Activated CD8-positive, alpha-beta memory T cell treated with anti-CD3 and anti-CD28 coated beads for 1 hour (primary cell): ENCODE measurements around the gene INO80C.
"Not testable (repeated sequence)": the region's sequence is repeated elsewhere in the genome, so short reads cannot be mapped to it uniquely, and the experiment has no call there.

Source experiments
- DNase-seq, 2 donors: peaks; one replicate each; pipeline ENCODE4 v3.0.0-alpha.2; 2020; ENCODE audit warnings: low read depth in 1 of 2; ENCODE audit errors: extremely low read depth in 1 of 2

The INO80C gene

DNA sequence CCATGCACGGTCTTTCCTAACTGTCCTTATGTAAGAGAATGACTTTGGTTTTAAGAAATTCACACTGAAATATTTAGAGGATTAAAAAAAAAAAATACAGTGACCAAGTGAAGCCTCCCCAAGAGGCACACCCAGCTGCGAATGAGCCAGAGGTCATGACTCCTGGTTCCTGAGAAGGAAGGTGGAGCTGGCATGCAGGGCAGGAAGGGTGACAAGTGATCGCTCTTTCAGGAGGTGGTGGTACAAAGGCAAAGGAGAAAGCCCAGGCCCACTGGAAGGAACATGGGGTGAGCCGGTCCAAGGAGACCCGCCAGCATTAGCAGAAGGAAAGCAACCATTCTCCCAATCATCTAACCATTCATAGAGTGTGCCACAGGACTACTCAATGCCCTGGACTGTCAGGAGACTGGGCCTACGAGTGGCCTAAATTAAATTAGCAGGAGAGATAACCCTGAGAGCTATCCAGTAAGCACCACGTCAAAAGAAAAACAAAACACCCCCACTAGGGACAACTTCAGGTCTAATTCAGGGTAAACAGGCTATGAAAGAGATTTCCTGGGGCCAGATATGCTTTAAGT lies 7.8 kb downstream of the INO80C start:
- DNase-seq: no peak

DNA sequence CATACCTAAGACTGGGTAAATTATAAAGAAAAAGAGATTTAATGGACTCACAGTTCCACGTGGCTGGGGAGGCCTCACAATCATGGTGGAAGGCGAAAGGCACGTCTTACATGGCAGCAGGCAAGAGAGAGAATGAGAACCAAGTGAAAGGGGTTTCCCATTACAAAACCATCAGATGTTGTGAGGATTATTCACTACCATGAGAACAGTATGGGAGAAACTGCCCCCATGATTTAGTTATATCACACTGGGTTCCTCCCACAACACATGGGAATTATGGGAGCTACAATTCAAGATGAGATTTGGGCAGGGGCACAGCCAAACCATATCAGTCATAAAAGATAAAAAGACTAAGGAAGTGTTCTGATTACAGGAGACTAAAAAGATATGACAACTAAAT lies 8.5 kb downstream of the INO80C start:
- not testable (repeated sequence) for DNase-seq

DNA sequence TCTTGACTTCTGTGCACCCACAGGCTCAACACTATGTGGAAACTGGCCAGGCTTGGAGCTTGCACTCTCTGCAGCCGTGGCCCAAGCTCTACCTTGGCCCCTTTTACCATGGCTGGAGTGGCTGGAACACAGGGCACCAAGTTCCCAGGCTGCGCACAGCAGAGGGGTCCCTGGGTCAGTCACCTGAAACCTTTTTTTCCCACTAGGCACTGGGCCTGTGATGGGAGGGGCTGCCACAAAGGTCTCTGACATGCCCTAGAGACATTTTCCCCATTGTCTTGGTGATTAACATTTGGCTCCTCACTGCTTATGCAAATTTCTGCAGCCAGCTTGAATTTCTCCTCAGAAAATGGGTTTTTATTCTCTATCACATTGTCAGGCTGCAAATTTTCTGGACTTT lies 9.4 kb downstream of the INO80C start:
- DNase-seq: not testable (repeated sequence)

DNA sequence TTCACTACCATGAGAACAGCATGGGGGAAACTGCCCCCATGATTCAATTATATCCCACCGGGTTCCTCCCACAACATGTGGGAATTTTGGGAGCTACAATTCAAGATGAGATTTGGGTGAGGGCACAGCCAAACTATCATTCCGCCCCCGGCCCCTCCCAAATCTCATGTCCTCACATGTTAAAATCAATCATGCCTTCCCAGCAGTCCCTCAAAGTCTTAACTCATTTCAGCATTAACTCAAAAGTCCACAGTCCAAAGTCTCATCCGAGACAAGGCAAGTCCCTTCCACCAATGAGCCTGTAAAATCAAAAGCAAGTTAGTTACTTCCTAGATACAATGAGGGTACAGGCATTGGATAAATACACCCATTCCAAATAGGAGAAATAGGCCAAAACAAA lies 10.2 kb downstream of the INO80C start:
- not testable (repeated sequence) for DNase-seq

DNA sequence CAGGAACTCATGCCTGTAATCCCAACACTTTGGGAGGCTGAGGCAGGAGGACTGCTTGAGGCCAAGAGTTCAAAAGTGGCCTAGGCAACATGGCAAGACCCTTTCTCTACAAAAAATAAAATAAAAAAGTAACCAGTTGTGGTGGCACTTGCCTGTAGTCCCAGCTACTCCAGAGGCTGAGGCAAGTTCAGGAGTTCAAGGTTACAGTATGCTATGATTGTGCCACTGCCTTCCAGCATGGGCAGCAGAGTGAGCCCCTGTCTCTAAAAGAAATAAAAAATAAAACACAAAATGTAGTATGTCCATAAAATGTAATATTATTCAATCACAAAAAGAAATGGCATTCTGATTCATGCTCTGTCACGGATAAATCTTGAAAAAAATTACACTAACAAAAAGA lies 11.9 kb downstream of the INO80C start:
- no peak for DNase-seq

DNA sequence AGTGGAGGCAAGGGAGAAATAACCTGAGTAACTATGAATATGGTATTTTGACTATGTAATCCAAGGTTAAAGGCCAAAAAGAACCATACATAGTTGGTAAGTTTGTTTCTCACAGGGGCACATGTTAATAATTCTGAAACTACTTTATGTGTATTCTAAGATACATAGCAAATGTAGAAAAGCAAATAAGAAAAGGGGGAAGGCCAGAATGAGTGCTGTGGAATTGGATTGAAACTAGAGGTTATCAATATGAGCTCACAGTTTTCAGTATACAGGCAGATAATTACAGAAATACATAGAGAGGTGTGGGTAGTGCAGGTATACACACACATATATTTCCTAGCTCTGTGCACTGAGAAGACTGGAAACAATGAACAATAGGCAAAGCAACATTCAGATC lies 13.7 kb downstream of the INO80C start:
- no peak for DNase-seq

DNA sequence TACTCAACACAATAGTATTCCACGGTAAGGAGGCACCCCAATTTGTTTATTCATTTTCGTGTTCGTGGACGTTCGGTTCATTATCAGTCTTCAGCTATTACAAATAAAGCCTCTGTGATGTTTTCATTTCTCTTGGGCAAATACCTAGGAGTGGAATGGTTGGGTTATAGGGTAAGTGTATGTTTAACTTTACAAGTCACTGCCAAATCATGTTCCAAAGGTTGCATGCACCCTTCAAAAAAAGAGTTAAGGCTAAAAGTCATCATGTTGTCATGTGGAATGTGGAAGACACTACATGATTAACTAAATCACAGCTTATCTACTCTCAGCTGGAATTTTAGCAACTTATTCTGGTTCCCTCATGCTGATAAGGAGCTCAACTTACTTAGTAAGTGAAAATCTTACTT lies 15.8 kb downstream of the INO80C start:
- DNase-seq: no peak

DNA sequence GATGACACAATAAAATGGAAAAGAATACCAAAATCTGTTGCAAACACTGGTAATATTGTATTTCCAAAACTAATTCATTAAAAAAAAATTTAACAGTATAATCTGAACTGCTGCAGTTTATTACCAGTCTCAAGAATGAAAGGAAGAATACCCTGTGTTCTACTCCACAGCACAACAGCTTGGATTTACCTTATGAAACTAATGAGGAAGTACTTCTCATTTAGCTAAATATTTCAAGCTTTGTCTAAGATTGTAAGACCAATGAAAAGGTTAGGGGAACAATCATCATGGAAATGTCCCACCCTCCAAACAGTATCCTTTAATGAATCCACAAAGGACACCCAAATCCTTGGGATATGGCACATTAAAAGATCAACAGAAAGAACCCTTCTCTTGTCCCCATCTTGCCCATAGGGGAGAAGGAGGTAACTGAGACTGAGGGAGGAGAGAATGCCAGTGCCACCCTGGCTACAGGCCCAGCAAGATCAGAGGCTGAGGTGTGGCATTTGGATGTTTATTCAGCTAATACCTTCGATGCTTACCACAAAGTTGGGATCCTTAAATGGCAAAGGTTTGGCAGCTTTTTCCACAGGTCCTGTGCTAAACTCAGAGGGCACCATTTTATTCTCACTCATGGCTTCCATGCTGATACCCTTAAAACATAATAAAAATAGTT lies 17.7 kb downstream of the INO80C start:
- DNase-seq: no peak

DNA sequence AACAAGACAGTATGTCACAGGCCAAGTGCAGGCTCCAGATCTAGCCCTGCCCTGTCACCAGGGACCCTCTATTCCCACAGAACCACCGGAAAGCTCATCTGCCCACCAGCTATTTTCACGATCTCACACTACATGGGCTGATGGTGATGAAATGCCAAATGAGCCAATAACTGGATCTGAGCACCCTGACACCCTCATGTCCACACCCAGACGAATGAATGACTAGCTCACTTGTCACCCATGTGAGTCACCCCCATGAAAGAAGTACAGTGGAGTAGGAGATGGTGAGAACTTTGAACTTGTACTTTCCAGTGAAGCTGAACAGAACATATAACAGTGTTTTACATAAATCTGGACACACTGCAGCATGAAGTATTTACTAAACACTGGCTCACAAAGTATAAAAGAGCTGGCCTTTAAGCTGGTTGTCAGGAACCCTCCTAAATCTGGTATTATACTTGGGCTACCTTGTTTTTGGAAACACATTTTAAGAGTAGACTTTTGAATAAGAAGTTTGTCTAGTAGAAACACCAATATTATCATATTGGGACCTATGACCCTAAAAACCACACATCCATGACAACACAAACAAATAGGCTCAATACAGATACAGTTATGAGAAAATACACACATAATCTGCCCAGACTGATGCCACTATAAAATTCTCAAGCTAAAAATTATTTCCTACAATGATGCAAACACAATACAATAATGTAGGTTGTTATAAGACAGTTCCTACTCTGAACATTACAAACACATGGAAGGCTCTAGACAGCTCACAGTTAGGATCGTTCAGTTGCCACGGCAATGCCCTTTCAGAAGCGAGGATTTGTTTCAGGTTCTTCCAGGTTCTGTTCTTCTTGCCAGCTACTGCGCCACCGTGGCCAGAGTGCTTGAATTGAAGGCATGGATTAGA lies 19.0 kb downstream of the INO80C start:
- no peak for DNase-seq

DNA sequence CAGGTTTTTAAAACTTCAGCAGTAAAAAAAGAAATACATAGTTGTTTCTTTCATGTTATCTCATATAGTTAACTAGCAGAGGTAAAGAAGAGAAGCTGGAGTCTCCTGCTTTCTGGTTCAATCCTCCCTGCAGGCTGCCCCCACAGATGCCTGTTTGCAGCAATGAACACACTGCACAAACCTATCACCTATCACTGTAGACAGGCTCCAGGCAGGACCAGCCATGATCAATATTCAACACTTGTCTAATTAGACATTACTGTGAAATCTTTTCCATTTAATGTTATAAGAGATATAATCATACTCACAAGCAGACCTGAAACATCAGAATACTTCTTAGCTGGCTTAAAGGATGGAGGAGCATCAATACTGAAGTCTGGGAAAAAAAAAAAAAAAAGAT lies 19.8 kb downstream of the INO80C start:
- no peak for DNase-seq

DNA sequence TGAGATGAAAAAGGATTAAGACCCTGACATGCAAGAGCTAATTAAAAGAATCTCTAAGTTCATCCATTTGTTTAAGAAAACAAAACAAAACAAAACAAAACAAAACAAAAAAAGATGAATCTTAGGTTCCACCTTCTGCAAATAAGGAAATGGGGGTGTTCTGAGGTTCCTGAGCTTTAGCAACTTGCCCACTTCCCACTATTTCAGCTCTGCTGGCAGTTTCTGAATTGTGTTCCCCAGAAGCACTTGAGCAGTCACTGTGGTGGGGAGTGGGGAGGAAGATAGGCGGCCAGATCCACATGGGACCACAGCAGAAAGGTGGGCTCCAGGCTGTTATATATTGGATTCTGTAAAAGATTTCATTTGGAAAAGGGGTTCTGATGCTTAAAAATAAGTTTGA lies 20.3 kb downstream of the INO80C start:
- DNase-seq: no peak

DNA sequence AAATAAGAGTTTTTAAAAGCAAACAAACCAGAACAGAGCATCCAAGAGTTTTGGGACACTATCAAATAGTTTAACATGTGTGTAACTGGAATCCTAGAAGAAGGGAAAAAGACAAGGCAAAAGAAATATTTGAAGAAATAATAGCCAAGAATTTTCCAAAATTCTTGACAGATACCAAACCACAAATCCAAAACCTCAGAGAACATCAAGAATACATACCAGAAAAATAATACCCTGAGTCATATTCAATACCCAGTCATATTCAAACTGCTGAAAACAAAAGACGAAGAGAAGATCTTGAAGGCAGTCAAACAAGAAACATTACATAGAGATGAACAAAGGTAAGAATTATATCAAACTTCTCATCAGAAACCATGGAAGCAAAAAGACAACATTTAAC lies 22.9 kb downstream of the INO80C start:
- no peak for DNase-seq

DNA sequence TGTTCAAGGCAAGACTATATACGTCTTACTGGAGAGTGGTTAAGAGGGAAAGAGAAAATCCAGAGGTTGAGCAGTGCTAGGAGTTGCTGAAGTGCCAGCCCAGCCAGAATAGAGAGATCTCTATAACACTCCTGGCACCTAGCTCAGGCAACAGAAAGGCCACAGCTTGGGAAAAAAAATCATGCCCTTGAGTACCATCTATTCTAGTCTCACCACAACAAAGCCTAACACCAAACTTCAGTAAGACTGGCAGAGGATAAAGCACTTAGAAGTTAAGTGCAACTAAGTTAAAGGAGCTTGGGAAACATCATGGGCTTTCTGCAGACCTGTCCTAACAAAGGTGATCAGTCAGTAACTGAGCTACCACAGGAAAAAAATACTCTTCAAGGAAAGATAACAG lies 24.2 kb downstream of the INO80C start:
- no peak for DNase-seq

DNA sequence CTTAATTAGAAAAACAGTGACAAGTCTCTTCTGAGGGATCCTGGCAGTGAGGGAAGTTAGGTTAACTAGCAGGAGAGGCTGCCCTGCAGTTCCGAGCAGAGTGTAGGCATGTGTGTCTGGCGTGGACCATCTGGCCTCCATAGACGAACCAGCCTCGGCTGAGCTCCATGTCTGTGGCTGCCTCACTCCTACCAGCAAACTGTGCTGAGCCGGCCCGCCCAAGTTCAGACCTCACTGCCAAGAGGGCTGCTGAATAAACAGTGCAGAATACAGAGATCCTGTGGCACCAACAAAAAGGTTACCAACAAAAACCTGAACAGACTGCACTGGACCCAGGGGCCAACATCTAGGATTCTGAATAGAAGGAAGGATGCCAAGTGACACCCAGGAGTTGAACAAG lies 27.3 kb downstream of the INO80C start:
- DNase-seq: no peak

DNA sequence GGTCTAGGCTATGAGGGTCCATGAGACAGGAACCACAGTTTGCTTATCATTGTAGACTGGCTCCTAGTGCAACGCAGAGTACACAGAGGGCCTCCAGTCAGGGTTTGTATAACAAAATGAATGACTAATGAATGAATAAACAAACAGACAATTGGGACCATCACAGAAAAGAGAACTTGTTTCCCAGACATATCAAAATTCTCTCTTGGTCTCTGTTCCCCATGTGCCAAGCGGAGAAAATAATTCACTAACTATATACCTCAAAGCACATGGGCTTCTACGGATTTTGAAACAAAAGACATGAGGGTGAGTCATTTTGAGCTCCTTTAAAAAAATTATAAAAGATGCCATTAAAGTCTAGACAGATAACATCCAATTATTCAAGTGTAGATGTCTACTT lies 28.0 kb downstream of the INO80C start:
- no peak for DNase-seq

DNA sequence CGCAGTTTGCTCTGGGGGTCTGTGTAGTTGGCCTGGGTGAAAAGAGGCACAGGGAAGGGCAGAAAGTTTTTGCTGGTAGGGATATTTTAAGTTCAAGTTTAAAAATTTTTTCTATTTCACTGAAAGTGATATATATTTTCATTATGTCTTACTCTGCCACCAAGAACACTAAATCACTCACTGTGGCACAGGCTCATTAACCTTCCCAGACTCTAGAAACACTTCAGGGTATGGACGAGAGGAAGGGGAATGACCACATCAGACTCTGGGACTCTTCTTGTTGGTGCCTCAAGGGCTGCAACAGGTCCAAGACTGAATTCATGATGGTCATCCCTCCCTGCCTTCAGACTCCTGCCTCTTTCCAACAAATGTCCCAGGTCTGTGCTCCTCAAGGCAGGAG lies 29.0 kb downstream of the INO80C start:
- DNase-seq: no peak

DNA sequence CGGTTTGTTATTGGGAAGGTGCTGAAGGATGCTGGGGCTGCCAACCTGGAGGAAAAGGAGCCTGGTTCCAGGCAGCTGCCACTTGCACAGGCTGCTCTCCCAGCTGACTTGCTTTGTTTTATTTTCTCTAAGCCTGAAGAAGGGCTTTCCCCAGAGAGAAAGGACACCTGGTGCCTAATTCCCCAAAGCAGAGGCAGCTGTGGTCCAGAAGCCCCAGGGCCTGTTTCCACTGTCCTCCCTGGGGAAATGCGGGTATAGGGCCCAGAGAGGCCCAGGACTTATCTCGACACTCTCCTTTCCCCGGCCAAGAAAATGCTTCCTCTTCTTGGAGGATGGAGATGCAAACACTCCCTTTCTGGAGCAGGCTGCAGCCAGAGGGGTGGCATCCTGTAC lies 30.1 kb downstream of the INO80C start:
- no peak for DNase-seq

DNA sequence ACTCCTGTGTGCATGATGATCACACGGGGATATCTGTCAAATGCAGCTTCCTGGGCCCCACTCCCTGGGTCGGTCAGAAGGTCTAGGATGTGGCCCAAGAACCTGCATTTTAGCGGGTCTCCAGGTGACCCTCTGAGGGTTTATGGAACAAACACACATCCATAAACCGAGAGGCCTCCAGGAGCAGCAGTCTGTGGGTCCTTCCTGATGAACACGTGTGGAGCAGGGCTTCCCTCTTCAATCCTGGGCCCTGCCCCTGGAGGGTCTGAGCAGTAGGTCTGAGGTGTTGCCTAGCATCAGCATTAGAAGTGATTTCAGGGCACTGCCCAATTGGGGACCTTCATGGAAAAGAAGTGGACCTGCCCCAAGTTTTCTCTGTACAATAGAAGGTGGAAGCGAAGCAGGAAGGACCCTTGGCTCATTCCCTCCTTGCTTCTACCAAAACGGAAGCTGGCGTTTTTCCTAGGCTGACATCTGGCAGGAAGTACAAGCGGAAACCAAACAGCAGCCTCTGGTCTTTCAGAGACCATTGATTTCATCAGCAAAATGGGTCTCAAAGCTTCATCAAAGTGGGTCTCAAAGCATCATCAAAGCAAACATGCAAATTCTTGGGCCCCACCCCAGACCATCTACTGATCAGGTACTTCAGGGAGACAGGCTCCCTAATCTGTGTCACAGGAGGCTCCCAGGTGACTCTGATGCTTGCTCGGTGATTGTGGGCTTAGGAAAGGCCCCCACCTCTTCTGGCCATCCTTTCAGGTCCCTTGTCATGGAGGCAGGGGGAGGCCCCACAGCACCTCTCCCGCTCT lies 30.7 kb downstream of the INO80C start:
- DNase-seq: no peak

DNA sequence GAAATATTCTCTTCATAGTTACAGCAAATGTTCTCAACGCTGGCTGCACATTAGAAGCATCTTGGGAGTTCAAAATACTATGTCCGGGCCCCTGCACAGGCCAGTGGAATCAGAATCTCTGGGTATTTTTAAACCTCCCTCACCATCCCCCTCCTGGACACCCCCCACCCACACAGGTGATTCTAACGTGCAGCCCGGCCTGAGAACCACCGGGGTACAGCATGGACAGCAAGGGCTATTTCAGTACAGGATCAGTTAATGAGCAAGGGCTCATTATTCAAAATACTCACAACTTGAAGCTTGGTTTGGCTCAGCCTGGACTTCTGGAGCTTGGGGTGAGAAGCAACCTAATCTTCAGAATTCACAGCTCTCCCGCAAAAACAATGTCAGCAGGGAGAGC lies 31.4 kb downstream of the INO80C start:
- no peak for DNase-seq

DNA sequence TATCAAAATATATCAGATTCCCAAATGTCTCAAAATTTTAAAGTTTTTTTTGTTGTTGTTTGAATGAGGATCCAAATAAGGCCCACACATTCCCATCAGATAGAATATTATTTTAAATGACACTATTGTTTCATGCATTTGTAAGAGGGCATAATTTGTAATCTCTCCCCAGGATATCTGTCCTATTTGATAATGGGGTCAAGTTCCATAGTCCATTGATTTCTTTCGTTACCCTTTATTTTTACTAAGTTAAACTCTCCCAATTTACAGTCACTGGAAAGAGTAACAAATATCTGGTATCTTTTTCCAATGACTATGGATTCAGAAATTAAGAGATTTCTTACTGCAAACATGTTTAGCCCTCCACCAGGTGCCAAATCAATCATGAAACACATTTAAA lies 32.4 kb downstream of the INO80C start:
- no peak for DNase-seq

DNA sequence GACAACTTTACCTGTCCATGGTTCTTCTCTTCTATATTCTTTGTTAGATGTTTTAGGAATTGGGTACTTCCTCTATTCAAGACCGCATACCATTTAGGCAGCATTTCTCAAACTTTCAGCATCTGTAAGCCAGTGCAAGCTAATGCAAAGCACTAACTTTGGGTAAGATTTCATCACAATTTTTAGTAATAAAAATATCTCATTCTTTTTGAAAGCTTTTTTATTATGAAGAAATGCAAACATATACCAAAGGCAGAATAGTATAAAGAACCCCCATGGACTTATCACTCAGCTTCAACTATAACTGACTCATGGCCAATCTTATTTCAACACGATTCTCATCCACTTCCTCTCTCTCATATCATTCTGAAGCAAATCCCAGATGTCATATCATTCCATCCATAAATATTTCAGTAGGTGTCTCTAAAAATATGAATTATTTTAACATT lies 32.9 kb downstream of the INO80C start:
- no peak for DNase-seq
